Mesendoderm (in vitro differentiated cells): ENCODE data around the gene ABCA2.
A peak's percentile ranks its signal among the peaks of the same experiment; 100 is the strongest.

Experiments used
- DNase-seq: peaks from one replicate; pipeline ENCODE4 v3.0.0; 2013
- H2AK5ac ChIP-seq: 2 replicates; pipeline ENCODE4 v1.6.1; 2013; ENCODE audit warnings: low read length, inconsistent platforms
- H2BK120ac ChIP-seq: 2 replicates; pipeline ENCODE4 v1.6.1; 2013; ENCODE audit warnings: low read depth, mild to moderate bottlenecking, low read length, moderate library complexity, mixed read lengths
- H2BK15ac ChIP-seq: replicated peaks from 2 replicates; pipeline ENCODE4 v1.6.1; 2013; ENCODE audit warnings: low read depth, mild to moderate bottlenecking, moderate library complexity
- H2BK5ac ChIP-seq: 2 replicates; pipeline ENCODE4 v1.6.1; 2013; ENCODE audit warnings: low read length, inconsistent platforms
- H3K18ac ChIP-seq: 2 replicates; pipeline ENCODE4 v1.6.1; 2013; ENCODE audit warnings: mild to moderate bottlenecking, low read length, mixed read lengths
- H3K23ac ChIP-seq: one replicate; pipeline ENCODE4 v1.6.1; 2013; ENCODE audit warnings: low read length
- H3K27ac ChIP-seq: 2 replicates; pipeline ENCODE4 v1.5.1; 2013; ENCODE audit warnings: low read depth, mild to moderate bottlenecking, inconsistent platforms, low read length, moderate library complexity
- H3K27me3 ChIP-seq: 2 replicates; pipeline ENCODE4 v1.6.1; 2013; ENCODE audit warnings: low read length, control low read depth, mild to moderate bottlenecking, inconsistent platforms; ENCODE audit not compliant: insufficient read depth, poor library complexity
- H3K36me3 ChIP-seq: 2 replicates; pipeline ENCODE4 v1.6.1; 2013; ENCODE audit warnings: low read length, inconsistent platforms; ENCODE audit not compliant: control insufficient read depth, insufficient read depth
- H3K4ac ChIP-seq: one replicate; pipeline ENCODE4 v1.6.1; 2013; ENCODE audit warnings: low read depth, mild to moderate bottlenecking, low read length, moderate library complexity
- H3K4me1 ChIP-seq: 2 replicates; pipeline ENCODE4 v1.6.1; 2013; ENCODE audit warnings: low read depth, low read length, inconsistent platforms; ENCODE audit not compliant: control insufficient read depth
- H3K4me2 ChIP-seq: 2 replicates; pipeline ENCODE4 v1.6.1; 2013; ENCODE audit warnings: low read length
- H3K4me3 ChIP-seq: 2 replicates; pipeline ENCODE4 v1.5.1; 2013; ENCODE audit warnings: mild to moderate bottlenecking, low read length
- H3K56ac ChIP-seq: one replicate; pipeline ENCODE4 v1.6.1; 2013; ENCODE audit warnings: low read length
- H3K79me1 ChIP-seq: 2 replicates; pipeline ENCODE4 v1.6.1; 2013; ENCODE audit warnings: low read length, inconsistent platforms
- H3K79me2 ChIP-seq: 2 replicates; pipeline ENCODE4 v1.6.1; 2013; ENCODE audit warnings: mild to moderate bottlenecking, low read length; ENCODE audit not compliant: control insufficient read depth, insufficient read depth
- H3K9ac ChIP-seq: 2 replicates; pipeline ENCODE4 v1.6.1; 2013; ENCODE audit warnings: low read length, inconsistent platforms
- H4K5ac ChIP-seq: one replicate; pipeline ENCODE4 v1.6.1; 2013; ENCODE audit warnings: low read length
- H4K8ac ChIP-seq: one replicate; pipeline ENCODE4 v1.6.1; 2013; ENCODE audit warnings: low read depth, mild to moderate bottlenecking, control low read depth, low read length, moderate library complexity
- WGBS: extraction: QIAGEN DNeasy Blood & Tissue Kit; methylation state at CpG from one replicate; pipeline ENCODE4 v1.1.7; 2013; ENCODE audit warnings: low lambda C conversion rate, missing lambda C conversion rate; ENCODE audit not compliant: insufficient coverage; ENCODE audit errors: extremely low coverage; 5-methylcytosine and 5-hydroxymethylcytosine counted together

ABCA2 gene

GRCh38 chr9:137030006-137030405, 2.0 kb upstream of the ABCA2 start:
- Histone ChIP-seq H3K4ac (no peak overlapping the region), H3K9ac (no peak overlapping the region), H3K23ac (no peak overlapping the region), H3K18ac (no peak overlapping the region), H3K27me3 (no peaks in the 10 kb centered on the region), H3K27ac (no peak overlapping the region), H3K79me1 (no peaks in the 10 kb centered on the region), H3K36me3 (no peaks in the 10 kb centered on the region), H4K5ac (no peak overlapping the region), H4K8ac (no peak overlapping the region), H3K4me1 (no peaks in the 10 kb centered on the region), H2BK5ac (no peak overlapping the region), H3K4me2 (no peak overlapping the region), H3K79me2 (no peaks in the 10 kb centered on the region), H2BK15ac (no peak overlapping the region), H3K56ac (no peak overlapping the region), H2AK5ac (no peak overlapping the region), H3K4me3 (no peak overlapping the region), H2BK120ac (no peak overlapping the region)
- no CpG with 5 or more reads among the region's 15 CpGs for WGBS
- DNase-seq, result no peak

GRCh38 chr9:137029058-137029936, 1.3 kb upstream of the ABCA2 start:
- H3K79me1 ChIP-seq, result no peaks in the 10 kb centered on the region
- no peak overlapping the region for H3K27ac ChIP-seq
- no peak overlapping the region for H2BK120ac ChIP-seq

GRCh38 chr9:137028263-137029057, 423 bp upstream of the ABCA2 start:
- Histone ChIP-seq H3K27me3 (no peaks in the 10 kb centered on the region), H2BK5ac (no peak overlapping the region), H3K4me1 (no peaks in the 10 kb centered on the region), H3K36me3 (no peaks in the 10 kb centered on the region), H3K56ac (no peak overlapping the region), H2BK120ac (no peak overlapping the region), H3K4me3 (no peak overlapping the region), H2BK15ac (no peak overlapping the region), H2AK5ac (no peak overlapping the region), H3K18ac (no peak overlapping the region), H3K4me2 (peak overlapping the region; percentile 38), H3K79me1 (no peaks in the 10 kb centered on the region), H3K4ac (no peak overlapping the region), H3K9ac (peak overlapping the region; percentile 24), H3K23ac (no peak overlapping the region), H3K27ac (no peak overlapping the region), H3K79me2 (no peaks in the 10 kb centered on the region), H4K8ac (no peak overlapping the region), H4K5ac (no peak overlapping the region)
- no CpG with 5 or more reads among the region's 98 CpGs for WGBS
- DNase-seq, result peak; percentile 34

More at GRCh38 chr9:137029058-137029936, 1.3 kb upstream of the ABCA2 start:
- Histone ChIP-seq H3K23ac (no peak overlapping the region), H3K27me3 (no peaks in the 10 kb centered on the region), H4K8ac (no peak overlapping the region), H3K36me3 (no peaks in the 10 kb centered on the region), H3K4me3 (no peak overlapping the region), H3K79me2 (no peaks in the 10 kb centered on the region), H3K9ac (no peak overlapping the region), H2BK5ac (no peak overlapping the region), H3K4ac (no peak overlapping the region), H3K4me1 (no peaks in the 10 kb centered on the region), H3K56ac (no peak overlapping the region), H3K4me2 (no peak overlapping the region), H2BK15ac (no peak overlapping the region), H3K18ac (no peak overlapping the region), H2AK5ac (no peak overlapping the region), H4K5ac (no peak overlapping the region)
- no CpG with 5 or more reads among the region's 19 CpGs for WGBS
- DNase-seq, result peak; percentile 67

GRCh38 chr9:137026828-137027227, 1.2 kb downstream of the ABCA2 start:
- H3K79me2 ChIP-seq, result no peaks in the 10 kb centered on the region
- no peak overlapping the region for H3K4me2 ChIP-seq
- no peak overlapping the region for H3K27ac ChIP-seq
- H2BK15ac ChIP-seq, result no peak overlapping the region
- no peak for DNase-seq
- H3K36me3 ChIP-seq, result no peaks in the 10 kb centered on the region
- H4K5ac ChIP-seq, result no peak overlapping the region
- no peak overlapping the region for H3K18ac ChIP-seq
- no CpG with 5 or more reads among the region's 4 CpGs for WGBS
- H3K79me1 ChIP-seq, result no peaks in the 10 kb centered on the region
- no peak overlapping the region for H2AK5ac ChIP-seq
- no peak overlapping the region for H3K9ac ChIP-seq
- no peak overlapping the region for H3K56ac ChIP-seq
- no peak overlapping the region for H4K8ac ChIP-seq
- no peaks in the 10 kb centered on the region for H3K4me1 ChIP-seq
- no peak overlapping the region for H3K4me3 ChIP-seq
- H2BK120ac ChIP-seq, result no peak overlapping the region
- no peaks in the 10 kb centered on the region for H3K27me3 ChIP-seq
- no peak overlapping the region for H3K23ac ChIP-seq
- H3K4ac ChIP-seq, result no peak overlapping the region
- H2BK5ac ChIP-seq, result no peak overlapping the region

GRCh38 chr9:137026384-137026783, 1.7 kb downstream of the ABCA2 start:
- H4K8ac ChIP-seq, result no peak overlapping the region
- H3K36me3 ChIP-seq, result no peaks in the 10 kb centered on the region
- no peak overlapping the region for H2BK120ac ChIP-seq
- no peak overlapping the region for H2BK5ac ChIP-seq
- no peak overlapping the region for H2AK5ac ChIP-seq
- H3K79me2 ChIP-seq, result no peaks in the 10 kb centered on the region
- H3K4me1 ChIP-seq, result no peaks in the 10 kb centered on the region
- WGBS, result no CpG with 5 or more reads among the region's 2 CpGs
- H3K27me3 ChIP-seq, result no peaks in the 10 kb centered on the region
- no peak overlapping the region for H3K18ac ChIP-seq
- no peak overlapping the region for H3K4ac ChIP-seq
- no peaks in the 10 kb centered on the region for H3K79me1 ChIP-seq
- no peak overlapping the region for H3K56ac ChIP-seq
- no peak overlapping the region for H3K9ac ChIP-seq
- no peak overlapping the region for H3K4me3 ChIP-seq
- H3K4me2 ChIP-seq, result no peak overlapping the region
- no peak for DNase-seq
- H3K23ac ChIP-seq, result no peak overlapping the region
- H3K27ac ChIP-seq, result no peak overlapping the region
- H4K5ac ChIP-seq, result no peak overlapping the region
- H2BK15ac ChIP-seq, result no peak overlapping the region
